IPS-18a (cell line): Measurements from ENCODE around the gene RFPL2.

Experiments
- H3K27ac ChIP-seq: one replicate; pipeline ENCODE4 v1.5.1; 2013; ENCODE audit warnings: low read length
- H3K27me3 ChIP-seq: one replicate; pipeline ENCODE4 v1.6.1; 2013; ENCODE audit warnings: mild to moderate bottlenecking, low read length; ENCODE audit not compliant: control insufficient read depth, insufficient read depth
- H3K36me3 ChIP-seq: one replicate; pipeline ENCODE4 v1.6.1; 2013; ENCODE audit warnings: low read depth, low read length; ENCODE audit not compliant: control insufficient read depth
- H3K4me1 ChIP-seq: one replicate; pipeline ENCODE4 v1.6.1; 2013; ENCODE audit warnings: low read depth, low read length; ENCODE audit not compliant: control insufficient read depth
- H3K4me3 ChIP-seq: one replicate; pipeline ENCODE4 v1.5.1; 2013; ENCODE audit warnings: low read length
- H3K9ac ChIP-seq: one replicate; pipeline ENCODE4 v1.6.1; 2013; ENCODE audit warnings: mild to moderate bottlenecking, low read length, moderate library complexity
- H3K9me3 ChIP-seq: one replicate; pipeline ENCODE4 v1.6.1; 2013; ENCODE audit warnings: low read depth, low read length; ENCODE audit not compliant: control insufficient read depth

Gene RFPL2

GRCh38 chr22:32226326-32227104 lies 21.6 kb upstream of the RFPL2 start:
- Histone ChIP-seq H3K27ac (no peak overlapping the region), H3K9ac (no peak overlapping the region), H3K27me3 (no peaks in the 10 kb centered on the region), H3K36me3 (no peaks in the 10 kb centered on the region), H3K4me1 (no peaks in the 10 kb centered on the region), H3K9me3 (no peaks in the 10 kb centered on the region), H3K4me3 (no peak overlapping the region)

- H3K36me3 ChIP-seq, result no peaks in the 10 kb centered on the region
- no peak overlapping the region for H3K4me3 ChIP-seq
- no peaks in the 10 kb centered on the region for H3K4me1 ChIP-seq
- H3K27ac ChIP-seq, result no peak overlapping the region
- no peak overlapping the region for H3K9ac ChIP-seq
- H3K27me3 ChIP-seq, result no peaks in the 10 kb centered on the region
- H3K9me3 ChIP-seq, result no peaks in the 10 kb centered on the region
Observed at GRCh38 chr22:32222991-32223390, 18.1 kb upstream of the RFPL2 start.

- Histone ChIP-seq H3K27me3 (no peaks in the 10 kb centered on the region), H3K36me3 (no peaks in the 10 kb centered on the region), H3K4me1 (no peaks in the 10 kb centered on the region), H3K9me3 (no peaks in the 10 kb centered on the region), H3K4me3 (no peak overlapping the region), H3K27ac (no peak overlapping the region), H3K9ac (no peak overlapping the region)
Observed at GRCh38 chr22:32219026-32219425, 14.2 kb upstream of the RFPL2 start.

GRCh38 chr22:32218470-32218869 lies 13.6 kb upstream of the RFPL2 start:
- Histone ChIP-seq H3K36me3 (no peaks in the 10 kb centered on the region), H3K27me3 (no peaks in the 10 kb centered on the region), H3K27ac (no peak overlapping the region), H3K4me3 (no peak overlapping the region), H3K9ac (no peak overlapping the region), H3K4me1 (no peaks in the 10 kb centered on the region), H3K9me3 (no peaks in the 10 kb centered on the region)

GRCh38 chr22:32217465-32217864 lies 12.6 kb upstream of the RFPL2 start:
- no peak overlapping the region for H3K9ac ChIP-seq
- no peaks in the 10 kb centered on the region for H3K4me1 ChIP-seq
- H3K36me3 ChIP-seq, result no peaks in the 10 kb centered on the region
- no peaks in the 10 kb centered on the region for H3K27me3 ChIP-seq
- no peak overlapping the region for H3K27ac ChIP-seq
- no peaks in the 10 kb centered on the region for H3K9me3 ChIP-seq
- no peak overlapping the region for H3K4me3 ChIP-seq

GRCh38 chr22:32216911-32217310 lies 12.0 kb upstream of the RFPL2 start:
- H3K9ac ChIP-seq, result no peak overlapping the region

GRCh38 chr22:32211011-32211410 lies 6.1 kb upstream of the RFPL2 start:
- no peak overlapping the region for H3K9ac ChIP-seq

More at GRCh38 chr22:32216911-32217310, 12.0 kb upstream of the RFPL2 start:
- H3K36me3 ChIP-seq, result no peaks in the 10 kb centered on the region
- H3K9me3 ChIP-seq, result no peaks in the 10 kb centered on the region
- no peaks in the 10 kb centered on the region for H3K27me3 ChIP-seq
- no peak overlapping the region for H3K4me3 ChIP-seq
- H3K27ac ChIP-seq, result no peak overlapping the region
- no peaks in the 10 kb centered on the region for H3K4me1 ChIP-seq

GRCh38 chr22:32208681-32209080 lies 3.8 kb upstream of the RFPL2 start:
- H3K9me3 ChIP-seq, result no peaks in the 10 kb centered on the region
- no peak overlapping the region for H3K9ac ChIP-seq
- H3K27ac ChIP-seq, result no peak overlapping the region
- no peak overlapping the region for H3K4me3 ChIP-seq
- H3K36me3 ChIP-seq, result no peaks in the 10 kb centered on the region
- H3K4me1 ChIP-seq, result peaks cover 3% of the 10 kb centered on the region
- H3K27me3 ChIP-seq, result peaks cover 26% of the 10 kb centered on the region

More at GRCh38 chr22:32211011-32211410, 6.1 kb upstream of the RFPL2 start:
- no peaks in the 10 kb centered on the region for H3K9me3 ChIP-seq
- H3K27me3 ChIP-seq, result peaks cover 3% of the 10 kb centered on the region
- H3K27ac ChIP-seq, result no peak overlapping the region
- H3K4me3 ChIP-seq, result no peak overlapping the region
- H3K4me1 ChIP-seq, result no peaks in the 10 kb centered on the region
- no peaks in the 10 kb centered on the region for H3K36me3 ChIP-seq

- no peak overlapping the region for H3K27ac ChIP-seq
- H3K27me3 ChIP-seq, result peaks cover 33% of the 10 kb centered on the region
- H3K9me3 ChIP-seq, result no peaks in the 10 kb centered on the region
- no peak overlapping the region for H3K9ac ChIP-seq
- H3K36me3 ChIP-seq, result no peaks in the 10 kb centered on the region
- H3K4me3 ChIP-seq, result no peak overlapping the region
- peaks cover 3% of the 10 kb centered on the region for H3K4me1 ChIP-seq
Observed at GRCh38 chr22:32207971-32208480, 3.2 kb upstream of the RFPL2 start.

GRCh38 chr22:32206774-32207758 lies 2.2 kb upstream of the RFPL2 start:
- Histone ChIP-seq H3K27ac (no peak overlapping the region), H3K4me1 (peaks cover 7% of the 10 kb centered on the region), H3K9ac (no peak overlapping the region)

GRCh38 chr22:32205974-32206773 lies 1.3 kb upstream of the RFPL2 start:
- Histone ChIP-seq H3K4me3 (no peak overlapping the region), H3K27ac (no peak overlapping the region), H3K9ac (no peak overlapping the region), H3K9me3 (no peaks in the 10 kb centered on the region), H3K36me3 (no peaks in the 10 kb centered on the region), H3K4me1 (peaks cover 9% of the 10 kb centered on the region), H3K27me3 (peaks cover 49% of the 10 kb centered on the region)

More at GRCh38 chr22:32206774-32207758, 2.2 kb upstream of the RFPL2 start:
- Histone ChIP-seq H3K4me3 (no peak overlapping the region), H3K36me3 (no peaks in the 10 kb centered on the region), H3K9me3 (no peaks in the 10 kb centered on the region), H3K27me3 (peaks cover 42% of the 10 kb centered on the region)
